ENCODE results near the gene TENM4.

The TENM4 gene

GRCh38 chr11:79100093-79100910 lies 340.5 kb downstream of the TENM4 start:
- DNase-seq: no peak

GRCh38 chr11:79098146-79098545 lies 342.7 kb downstream of the TENM4 start:
- DNase-seq: no peak

DNA sequence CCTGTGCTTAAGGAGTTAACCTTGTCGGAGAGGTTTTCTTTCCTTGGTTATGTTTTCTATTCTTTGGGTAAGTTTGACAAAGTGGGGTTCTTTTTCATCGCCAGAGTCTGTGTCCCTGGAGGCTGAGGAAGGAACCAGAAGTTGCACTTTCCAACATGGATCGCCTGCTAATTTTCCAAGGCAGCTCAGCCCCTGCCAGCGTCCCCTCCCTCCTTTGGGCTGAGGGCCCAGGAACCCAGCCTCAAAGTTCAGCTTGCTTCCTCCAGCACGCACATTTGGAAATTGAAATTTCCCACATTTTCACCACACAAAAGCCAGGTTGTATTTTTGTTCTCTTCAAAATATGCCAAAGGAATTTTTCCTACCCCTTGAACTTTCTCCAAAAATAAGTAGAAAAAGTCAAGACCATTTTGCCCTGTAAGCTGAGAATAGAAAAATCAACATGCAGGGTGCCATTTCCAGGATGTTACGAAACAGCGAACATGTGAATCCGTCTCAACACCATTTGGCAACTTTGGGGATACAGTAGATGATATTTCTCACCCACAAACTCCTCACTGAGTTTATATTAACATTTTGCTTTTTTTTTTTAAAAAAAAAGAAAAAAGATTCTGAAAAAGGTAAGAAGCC lies 343.5 kb downstream of the TENM4 start:
- peak; percentile 82 for DNase-seq

DNA sequence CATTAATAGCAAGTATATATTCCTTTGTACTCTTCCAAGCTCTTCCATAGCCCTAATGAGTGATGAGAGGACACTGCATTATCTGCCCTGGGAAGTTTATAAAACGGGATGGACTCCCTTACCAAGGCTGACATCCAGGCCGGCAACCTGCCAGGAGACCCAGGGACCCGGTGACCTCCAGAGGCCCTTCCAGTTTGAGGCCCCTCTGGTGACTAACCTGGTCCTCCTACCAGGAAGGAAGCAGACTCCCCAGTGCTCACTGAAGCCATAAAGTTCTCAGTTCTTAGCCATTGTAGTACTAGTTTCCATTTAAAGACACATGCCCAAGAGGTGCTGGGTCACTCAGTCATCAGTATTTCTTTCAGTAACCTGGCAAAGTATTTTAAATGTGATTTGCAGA lies 345.4 kb downstream of the TENM4 start:
- DNase-seq: no peak

- no peak for DNase-seq
Measured at GRCh38 chr11:79094616-79095015, 346.2 kb downstream of the TENM4 start.

DNA sequence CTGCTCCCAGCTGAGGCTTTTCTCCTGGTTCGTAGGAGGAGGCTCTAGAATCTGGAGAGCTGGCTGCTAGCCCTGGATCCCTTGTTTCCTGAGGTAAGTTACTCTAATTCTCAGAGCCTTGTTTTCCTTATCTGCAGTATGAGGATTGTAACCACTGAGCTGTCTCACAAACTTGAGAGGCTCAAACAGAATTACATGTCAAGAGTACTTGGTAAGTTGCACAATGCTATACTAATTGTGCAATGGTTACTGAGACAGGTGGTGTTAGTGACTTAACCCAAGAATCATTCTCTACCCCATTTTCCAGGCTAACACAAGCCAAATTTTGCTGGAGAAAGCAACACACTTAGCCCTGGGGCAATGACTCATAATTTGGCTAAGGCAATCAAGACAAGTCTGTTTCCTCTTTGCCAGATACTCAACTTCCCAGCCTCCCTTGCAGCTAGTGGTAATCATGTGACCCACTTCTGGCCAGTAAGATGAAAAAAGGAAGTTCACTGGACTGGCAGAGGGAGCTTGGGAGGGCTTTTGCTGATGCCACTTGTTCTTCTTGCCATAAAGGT lies 348.0 kb downstream of the TENM4 start:
- DNase-seq: no peak

DNA sequence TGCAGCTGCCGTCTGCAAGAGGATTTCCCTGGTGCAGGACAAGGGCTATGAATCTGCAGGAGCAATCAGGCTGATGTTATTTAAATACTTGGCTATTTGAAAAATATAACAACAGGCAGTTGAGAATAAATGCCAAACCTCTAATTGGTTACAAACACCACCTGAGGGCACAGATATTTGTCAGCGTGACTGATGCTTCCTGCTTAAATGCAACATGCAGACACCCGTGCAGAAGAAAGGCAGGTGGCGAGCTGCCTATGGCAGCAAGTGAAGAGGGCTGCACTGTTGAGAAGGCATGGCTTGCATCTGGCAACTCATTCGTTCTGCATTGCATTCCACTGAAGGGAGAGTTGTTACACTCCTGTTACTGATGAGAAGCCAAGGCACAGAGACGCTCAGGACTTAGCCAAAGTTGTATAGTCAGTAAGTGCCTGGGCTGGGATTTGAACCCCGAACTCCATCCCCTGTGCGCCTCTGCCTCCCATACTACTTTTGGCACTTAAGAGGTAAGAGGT lies 350.6 kb downstream of the TENM4 start:
- no peak for DNase-seq

DNA sequence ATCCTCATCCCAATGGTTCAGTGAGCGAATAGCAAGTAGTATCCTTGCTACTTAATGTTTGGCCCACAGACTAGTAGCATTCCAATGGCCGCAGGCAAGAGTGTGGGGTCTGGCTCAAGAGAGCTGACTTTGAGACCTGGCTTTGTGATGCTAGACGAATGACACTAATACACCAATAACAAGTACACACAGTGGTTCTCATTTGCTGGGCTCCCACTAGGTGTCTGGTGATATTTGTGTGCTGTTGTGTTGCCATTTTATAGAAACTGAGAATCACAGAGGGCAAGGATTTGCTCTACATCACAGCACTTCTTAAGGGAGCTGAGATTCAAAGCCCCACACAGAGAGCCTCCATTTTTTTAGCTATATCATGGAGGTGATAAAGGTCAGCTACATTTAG lies 351.2 kb downstream of the TENM4 start:
- DNase-seq: no peak

GRCh38 chr11:79088967-79089366 lies 351.9 kb downstream of the TENM4 start:
- no peak for DNase-seq

GRCh38 chr11:79087961-79088318 lies 352.9 kb downstream of the TENM4 start:
- no peak for DNase-seq

DNA sequence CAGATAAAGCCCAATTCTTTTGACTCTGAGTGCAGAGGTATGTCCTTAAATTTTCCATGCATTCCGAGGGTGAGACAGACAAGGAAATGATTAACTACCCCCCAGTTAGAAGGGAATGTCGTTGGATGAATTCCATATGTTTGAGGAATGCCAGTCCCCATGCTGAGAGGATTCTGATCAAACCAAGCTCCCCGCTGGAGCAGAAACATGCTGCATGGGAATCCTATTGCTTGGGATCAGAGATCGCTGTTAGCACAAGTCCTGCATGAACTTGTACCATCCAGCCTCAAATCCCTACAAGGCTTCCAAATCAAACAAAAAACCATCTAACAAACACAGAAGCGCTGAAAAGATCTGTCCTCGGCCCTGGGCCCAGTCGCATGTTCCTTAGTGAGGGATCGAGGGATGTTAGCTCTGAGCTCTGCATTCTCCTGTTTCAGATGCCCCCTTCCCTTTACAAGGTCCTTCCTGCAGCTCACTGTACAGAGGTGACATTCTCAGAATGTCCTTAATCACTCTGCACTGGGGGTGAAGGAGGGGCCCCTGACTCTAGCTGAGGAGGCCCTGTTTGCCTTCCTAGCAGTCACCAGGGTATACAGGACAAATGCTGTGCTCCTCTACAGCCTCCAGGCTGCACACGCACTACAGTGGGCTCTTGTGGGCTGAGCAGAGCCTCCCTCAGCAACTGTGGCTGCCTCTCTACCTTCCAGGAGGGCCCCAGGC lies 353.4 kb downstream of the TENM4 start:
- DNase-seq: no peak

DNA sequence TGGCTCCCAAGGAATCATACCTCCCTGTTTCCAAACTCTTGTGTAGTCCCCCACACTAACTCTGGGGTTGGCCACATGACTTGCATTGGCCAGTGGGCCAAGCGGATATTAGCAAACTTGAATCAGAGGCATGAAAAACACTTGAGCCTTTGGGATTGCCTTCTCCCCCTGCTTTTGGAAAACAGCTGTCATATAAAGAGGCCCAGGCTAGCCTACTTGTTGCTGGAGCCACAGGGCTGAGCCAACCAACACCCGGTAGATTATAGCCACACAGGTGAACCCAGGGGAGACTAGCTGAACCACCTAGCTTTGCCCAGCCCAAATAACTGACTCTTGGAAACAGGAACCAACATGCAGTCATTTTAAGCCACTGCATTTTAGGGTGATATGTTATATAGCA lies 354.8 kb downstream of the TENM4 start:
- no peak for DNase-seq

DNA sequence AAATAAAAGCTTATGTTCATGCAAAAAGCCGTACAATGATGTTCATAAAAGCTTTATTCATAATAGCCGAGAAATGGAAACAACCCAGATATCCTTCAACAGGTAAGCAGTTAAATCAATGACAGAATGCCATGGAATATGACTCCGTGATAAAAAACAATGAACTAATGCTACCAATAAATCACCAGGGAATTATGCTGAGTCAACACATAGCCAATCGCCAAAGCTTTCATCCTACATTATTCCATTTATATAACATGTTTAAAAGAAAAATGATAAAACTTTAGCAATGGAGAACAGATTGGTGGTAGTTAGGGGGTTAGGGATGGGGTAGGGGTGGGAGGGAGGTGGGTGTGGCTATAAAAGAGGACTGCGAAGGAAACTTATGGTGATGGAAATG lies 356.4 kb downstream of the TENM4 start:
- no peak for DNase-seq

DNA sequence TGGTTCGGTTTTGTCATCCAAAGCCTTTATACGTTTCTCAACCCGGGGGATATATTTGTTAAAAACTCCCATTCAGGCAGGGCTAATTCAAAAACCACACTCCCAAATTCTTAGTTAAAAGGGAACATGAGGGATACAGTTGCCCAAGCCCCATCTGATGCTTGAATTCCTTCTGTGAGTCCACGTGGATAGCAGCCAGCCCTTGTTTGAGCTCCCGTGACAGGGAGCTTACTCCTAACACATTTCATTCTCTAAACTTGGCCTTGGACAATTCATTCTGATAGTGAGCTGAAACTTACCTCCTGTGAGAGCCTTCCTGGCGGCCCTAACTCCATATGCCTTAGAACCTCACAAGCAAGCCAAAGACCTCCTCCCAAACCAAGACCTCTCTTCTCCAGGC lies 357.5 kb downstream of the TENM4 start:
- DNase-seq: no peak

- no peak for DNase-seq
Measured at GRCh38 chr11:79082907-79083306, 357.9 kb downstream of the TENM4 start.

DNA sequence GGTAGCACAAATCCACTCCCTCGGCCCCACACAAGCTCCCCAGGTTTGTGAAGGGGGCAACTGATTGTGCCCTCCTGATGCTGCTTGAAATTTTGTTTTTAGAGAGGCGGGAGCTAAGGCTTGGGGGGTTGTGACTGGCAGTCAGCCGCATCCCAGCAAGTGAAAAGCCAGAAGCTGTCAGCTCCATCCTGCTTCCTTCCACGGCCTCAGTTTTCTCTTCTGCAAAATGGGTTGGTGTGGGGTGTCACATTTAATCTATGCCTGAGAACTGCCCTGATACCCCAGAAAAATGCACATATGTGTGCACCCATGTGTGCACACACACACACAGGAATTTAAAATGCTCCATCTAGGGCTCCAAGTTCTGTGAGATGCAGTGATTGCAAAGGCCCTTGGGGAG lies 358.6 kb downstream of the TENM4 start:
- no peak for DNase-seq

GRCh38 chr11:79081471-79082031 lies 359.3 kb downstream of the TENM4 start:
- DNase-seq: no peak

- no peak for DNase-seq
Measured at GRCh38 chr11:79080551-79080950, 360.3 kb downstream of the TENM4 start.

- peak; percentile 61 for DNase-seq
Measured at GRCh38 chr11:79078999-79079398, 361.8 kb downstream of the TENM4 start.

DNA sequence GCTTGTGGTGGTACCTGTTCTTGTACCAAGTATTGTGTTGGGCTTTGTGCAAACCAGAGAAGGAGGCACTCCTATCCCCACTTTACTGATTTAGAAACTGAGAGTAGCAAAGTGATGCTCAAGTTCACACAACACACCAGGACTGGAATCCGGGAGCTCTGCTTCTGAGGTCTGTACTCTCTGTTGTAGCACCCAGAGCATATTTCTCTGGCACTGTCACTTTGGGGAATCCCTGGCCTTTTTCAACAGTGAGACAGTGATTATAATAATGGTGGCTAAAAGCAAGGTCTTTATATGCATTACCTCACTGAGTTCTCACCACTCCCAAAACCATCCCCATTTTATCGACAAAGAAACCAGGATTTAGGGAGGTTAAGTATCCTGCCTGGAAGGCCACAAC lies 362.4 kb downstream of the TENM4 start:
- DNase-seq: no peak

DNA sequence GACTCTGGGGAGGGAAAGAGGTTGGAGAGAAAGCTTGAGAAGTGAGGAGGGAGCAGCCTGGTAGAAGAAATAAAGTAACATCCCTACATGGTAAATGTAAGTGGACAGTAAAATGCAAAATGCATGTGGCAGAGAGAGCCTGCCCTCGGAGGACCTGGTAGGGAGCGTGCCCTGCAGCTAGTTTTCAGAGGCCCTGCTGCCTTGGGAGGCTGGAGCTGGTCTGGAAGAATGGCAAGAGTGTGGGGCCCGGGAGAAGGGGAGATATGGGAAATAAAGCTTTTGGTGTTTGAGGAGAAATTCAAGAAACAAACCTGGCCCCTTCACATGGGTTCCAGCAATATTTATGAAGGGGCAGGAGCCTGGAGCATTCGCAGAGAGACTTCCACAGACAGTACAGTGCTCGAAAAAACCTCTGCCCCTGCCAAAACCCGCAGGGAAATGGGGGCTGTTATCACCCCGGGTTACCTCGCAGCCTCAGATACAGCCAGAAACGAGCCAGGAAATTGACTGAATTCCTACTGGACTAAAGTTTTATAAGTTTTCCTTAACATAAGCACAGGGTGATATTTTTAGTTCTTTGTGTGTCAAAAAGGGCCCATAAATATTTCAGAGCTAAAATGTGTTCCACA lies 363.0 kb downstream of the TENM4 start:
- no peak for DNase-seq

GRCh38 chr11:79076526-79077115 lies 364.2 kb downstream of the TENM4 start:
- DNase-seq: no peak

Measured in femur (tissue), 1 donor.